ENCODE results near the gene SLC38A11.

Gene SLC38A11

DNA sequence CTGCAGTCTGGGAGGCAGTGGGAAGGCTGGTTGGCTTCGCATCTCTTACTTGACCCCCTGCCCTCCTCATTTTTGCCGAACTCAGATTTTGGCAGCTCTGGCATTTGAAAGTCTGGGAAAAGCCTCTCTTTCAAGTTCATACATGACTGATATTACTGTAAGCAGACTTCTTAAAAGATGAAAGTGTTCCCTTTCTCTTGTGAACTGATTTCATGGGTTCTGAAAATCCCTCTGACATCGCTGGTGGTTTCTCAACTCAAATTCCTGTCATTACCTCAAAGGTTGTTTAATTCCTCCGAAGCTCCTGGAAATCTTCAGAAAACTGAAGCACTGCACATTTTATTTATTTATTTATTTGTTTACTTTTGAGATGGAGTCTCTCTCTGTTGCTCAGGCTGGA is 16.9 kb upstream of the SLC38A11 start (continued):
- TF ChIP-seq ZNF10 (tag by site-specific recombination; IDR thresholded peaks at IDR 0.05) = no peak
- no peak for TF ChIP-seq ZNF292 (tag by site-specific recombination; IDR thresholded peaks at IDR 0.05; ENCODE audit: borderline replicate concordance, low read depth)
- no peak for TF ChIP-seq ZNF214 (tag by site-specific recombination; IDR thresholded peaks at IDR 0.05; ENCODE audit: borderline replicate concordance)

DNA sequence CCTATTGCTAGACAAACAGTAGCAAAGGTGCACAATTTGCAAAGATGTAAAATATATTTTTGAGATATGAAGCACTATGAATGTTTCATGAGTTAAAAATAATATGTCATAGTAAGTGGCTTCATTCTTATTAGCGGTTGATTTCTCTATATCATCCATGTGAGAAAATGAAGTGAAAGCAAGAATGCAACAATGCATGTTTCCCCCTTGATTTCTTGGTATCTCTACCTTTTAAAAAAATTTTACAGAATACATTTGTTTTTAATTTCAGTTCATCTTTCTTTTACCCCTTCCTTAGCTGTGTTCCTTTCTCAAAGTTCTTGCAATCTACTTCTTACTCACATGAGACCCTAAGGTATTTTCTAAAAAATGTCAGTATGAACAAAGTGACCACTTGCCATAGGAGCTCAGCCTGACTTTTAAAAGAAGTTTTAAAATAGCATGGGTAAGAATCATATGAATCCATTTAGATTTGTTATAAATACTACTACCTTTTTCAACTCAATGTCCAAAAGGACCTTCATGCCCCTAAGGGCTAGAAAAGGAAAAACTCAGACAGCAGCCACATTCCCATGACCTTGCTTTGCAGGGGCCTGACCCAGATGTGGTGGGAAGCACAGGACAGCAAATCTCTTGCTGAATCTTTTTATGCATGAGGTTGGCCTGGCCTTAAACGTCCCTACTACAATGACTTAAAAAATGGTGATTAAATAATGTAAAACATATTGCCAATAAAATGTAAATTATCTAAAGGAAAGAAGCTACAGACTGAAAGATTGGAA is 14.8 kb upstream of the SLC38A11 start:
- H3K36me3 ChIP-seq (ENCODE audit: control insufficient read depth in 2 of 2, insufficient read depth in 1 of 2, low read length in 2 of 2) = no peaks in the 10 kb centered on the region
- POLR2A ChIA-PET = no interaction called here
- no peak for TF ChIP-seq GLIS1 (tag by site-specific recombination; IDR thresholded peaks at IDR 0.05)
- TF ChIP-seq ZNF132 (tag by site-specific recombination; IDR thresholded peaks at IDR 0.05; ENCODE audit: borderline replicate concordance) = no peak
- no peak for TF ChIP-seq FEZF1 (tag by site-specific recombination; IDR thresholded peaks at IDR 0.05)
- no peak for TF ChIP-seq EGR2 (tag by site-specific recombination; IDR thresholded peaks at IDR 0.05; ENCODE audit: low read depth)
- TF ChIP-seq, protein P1, sequence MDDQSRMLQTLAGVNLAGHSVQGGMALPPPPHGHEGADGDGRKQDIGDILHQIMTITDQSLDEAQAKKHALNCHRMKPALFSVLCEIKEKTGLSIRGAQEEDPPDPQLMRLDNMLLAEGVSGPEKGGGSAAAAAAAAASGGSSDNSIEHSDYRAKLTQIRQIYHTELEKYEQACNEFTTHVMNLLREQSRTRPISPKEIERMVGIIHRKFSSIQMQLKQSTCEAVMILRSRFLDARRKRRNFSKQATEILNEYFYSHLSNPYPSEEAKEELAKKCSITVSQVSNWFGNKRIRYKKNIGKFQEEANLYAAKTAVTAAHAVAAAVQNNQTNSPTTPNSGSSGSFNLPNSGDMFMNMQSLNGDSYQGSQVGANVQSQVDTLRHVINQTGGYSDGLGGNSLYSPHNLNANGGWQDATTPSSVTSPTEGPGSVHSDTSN (CRISPR knock-in tag; IDR thresholded peaks at IDR 0.05) = no peak
- no peak for TF ChIP-seq ZBTB20 (tag by site-specific recombination; IDR thresholded peaks at IDR 0.05)
- TF ChIP-seq ZNF341 (tag by site-specific recombination; IDR thresholded peaks at IDR 0.05; ENCODE audit: low read depth) = no peak
- TF ChIP-seq, protein P2, sequence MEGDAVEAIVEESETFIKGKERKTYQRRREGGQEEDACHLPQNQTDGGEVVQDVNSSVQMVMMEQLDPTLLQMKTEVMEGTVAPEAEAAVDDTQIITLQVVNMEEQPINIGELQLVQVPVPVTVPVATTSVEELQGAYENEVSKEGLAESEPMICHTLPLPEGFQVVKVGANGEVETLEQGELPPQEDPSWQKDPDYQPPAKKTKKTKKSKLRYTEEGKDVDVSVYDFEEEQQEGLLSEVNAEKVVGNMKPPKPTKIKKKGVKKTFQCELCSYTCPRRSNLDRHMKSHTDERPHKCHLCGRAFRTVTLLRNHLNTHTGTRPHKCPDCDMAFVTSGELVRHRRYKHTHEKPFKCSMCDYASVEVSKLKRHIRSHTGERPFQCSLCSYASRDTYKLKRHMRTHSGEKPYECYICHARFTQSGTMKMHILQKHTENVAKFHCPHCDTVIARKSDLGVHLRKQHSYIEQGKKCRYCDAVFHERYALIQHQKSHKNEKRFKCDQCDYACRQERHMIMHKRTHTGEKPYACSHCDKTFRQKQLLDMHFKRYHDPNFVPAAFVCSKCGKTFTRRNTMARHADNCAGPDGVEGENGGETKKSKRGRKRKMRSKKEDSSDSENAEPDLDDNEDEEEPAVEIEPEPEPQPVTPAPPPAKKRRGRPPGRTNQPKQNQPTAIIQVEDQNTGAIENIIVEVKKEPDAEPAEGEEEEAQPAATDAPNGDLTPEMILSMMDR (tag by site-specific recombination; IDR thresholded peaks at IDR 0.05) = no peak
- no peak for TF ChIP-seq ZNF169 (tag by site-specific recombination; IDR thresholded peaks at IDR 0.05)
- TF ChIP-seq ZNF701 (tag by site-specific recombination; IDR thresholded peaks at IDR 0.05) = no peak
- TF ChIP-seq, protein P3, sequence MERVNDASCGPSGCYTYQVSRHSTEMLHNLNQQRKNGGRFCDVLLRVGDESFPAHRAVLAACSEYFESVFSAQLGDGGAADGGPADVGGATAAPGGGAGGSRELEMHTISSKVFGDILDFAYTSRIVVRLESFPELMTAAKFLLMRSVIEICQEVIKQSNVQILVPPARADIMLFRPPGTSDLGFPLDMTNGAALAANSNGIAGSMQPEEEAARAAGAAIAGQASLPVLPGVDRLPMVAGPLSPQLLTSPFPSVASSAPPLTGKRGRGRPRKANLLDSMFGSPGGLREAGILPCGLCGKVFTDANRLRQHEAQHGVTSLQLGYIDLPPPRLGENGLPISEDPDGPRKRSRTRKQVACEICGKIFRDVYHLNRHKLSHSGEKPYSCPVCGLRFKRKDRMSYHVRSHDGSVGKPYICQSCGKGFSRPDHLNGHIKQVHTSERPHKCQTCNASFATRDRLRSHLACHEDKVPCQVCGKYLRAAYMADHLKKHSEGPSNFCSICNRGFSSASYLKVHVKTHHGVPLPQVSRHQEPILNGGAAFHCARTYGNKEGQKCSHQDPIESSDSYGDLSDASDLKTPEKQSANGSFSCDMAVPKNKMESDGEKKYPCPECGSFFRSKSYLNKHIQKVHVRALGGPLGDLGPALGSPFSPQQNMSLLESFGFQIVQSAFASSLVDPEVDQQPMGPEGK (tag by site-specific recombination; IDR thresholded peaks at IDR 0.05) = no peak
- TF ChIP-seq ZNF114 (tag by site-specific recombination; IDR thresholded peaks at IDR 0.05) = no peak
- TF ChIP-seq, protein P4, sequence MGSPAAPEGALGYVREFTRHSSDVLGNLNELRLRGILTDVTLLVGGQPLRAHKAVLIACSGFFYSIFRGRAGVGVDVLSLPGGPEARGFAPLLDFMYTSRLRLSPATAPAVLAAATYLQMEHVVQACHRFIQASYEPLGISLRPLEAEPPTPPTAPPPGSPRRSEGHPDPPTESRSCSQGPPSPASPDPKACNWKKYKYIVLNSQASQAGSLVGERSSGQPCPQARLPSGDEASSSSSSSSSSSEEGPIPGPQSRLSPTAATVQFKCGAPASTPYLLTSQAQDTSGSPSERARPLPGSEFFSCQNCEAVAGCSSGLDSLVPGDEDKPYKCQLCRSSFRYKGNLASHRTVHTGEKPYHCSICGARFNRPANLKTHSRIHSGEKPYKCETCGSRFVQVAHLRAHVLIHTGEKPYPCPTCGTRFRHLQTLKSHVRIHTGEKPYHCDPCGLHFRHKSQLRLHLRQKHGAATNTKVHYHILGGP (tag by site-specific recombination; IDR thresholded peaks at IDR 0.05) = no peak
- TF ChIP-seq ZNF76 (tag by site-specific recombination; IDR thresholded peaks at IDR 0.05; ENCODE audit: borderline replicate concordance, low read depth) = no peak
- no peaks in the 10 kb centered on the region for H3K4me1 ChIP-seq (ENCODE audit: control insufficient read depth, insufficient read depth, low read length)
- H3K27ac ChIP-seq (ENCODE audit: extremely low read depth, low read depth, low read length) = no peak overlapping the region
- CTCF ChIA-PET = interaction anchor here (0.8 kb wide), 1 partner anchor 15 kb away, joined by 3 read pairs; the partner anchor contains the start of gene SLC38A11
- H3K4me3 ChIP-seq (ENCODE audit: low read depth, low read length) = no peak overlapping the region
- no peaks in the 10 kb centered on the region for H3K9me3 ChIP-seq (ENCODE audit: control insufficient read depth, insufficient read depth, low read depth, low read length)
